ENCODE measurements around the gene RTL1.

DNA sequence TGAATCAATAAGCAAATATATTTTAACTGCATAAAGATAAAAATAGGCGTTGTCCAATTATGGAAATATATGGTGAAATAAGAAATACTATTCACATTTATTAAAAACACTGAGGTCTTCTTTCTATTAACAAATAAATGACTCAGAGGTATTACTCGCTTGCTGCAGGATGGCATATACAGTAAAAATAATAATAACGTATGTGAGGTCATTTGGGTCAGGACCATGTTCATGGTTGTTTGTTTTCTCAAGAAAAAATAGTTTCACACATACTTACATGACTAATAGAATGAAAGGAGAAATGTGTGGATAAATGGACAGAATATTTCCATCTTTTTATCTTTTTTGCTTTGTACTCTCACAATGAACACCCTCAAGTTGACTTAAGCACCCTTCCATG lies 46.5 kb upstream of the RTL1 start:
- no peak for TF ChIP-seq ZFX (IDR thresholded peaks at IDR 0.05)
- TF ChIP-seq, protein P1, sequence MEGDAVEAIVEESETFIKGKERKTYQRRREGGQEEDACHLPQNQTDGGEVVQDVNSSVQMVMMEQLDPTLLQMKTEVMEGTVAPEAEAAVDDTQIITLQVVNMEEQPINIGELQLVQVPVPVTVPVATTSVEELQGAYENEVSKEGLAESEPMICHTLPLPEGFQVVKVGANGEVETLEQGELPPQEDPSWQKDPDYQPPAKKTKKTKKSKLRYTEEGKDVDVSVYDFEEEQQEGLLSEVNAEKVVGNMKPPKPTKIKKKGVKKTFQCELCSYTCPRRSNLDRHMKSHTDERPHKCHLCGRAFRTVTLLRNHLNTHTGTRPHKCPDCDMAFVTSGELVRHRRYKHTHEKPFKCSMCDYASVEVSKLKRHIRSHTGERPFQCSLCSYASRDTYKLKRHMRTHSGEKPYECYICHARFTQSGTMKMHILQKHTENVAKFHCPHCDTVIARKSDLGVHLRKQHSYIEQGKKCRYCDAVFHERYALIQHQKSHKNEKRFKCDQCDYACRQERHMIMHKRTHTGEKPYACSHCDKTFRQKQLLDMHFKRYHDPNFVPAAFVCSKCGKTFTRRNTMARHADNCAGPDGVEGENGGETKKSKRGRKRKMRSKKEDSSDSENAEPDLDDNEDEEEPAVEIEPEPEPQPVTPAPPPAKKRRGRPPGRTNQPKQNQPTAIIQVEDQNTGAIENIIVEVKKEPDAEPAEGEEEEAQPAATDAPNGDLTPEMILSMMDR (conservative IDR thresholded peaks at IDR 0.05): no peak

All from C4-2B (cell line).